A549 treated with AZD9567 at 1 μM for 4 hours (cell line): Measurements from ENCODE around the gene MFAP2. TPM values are rescaled to one million over a fixed set of nuclear protein-coding genes. Genes with fewer than 3 reads are reported as not detected.

Source experiments
- total RNA-seq: library from RNA; stranded (reverse); fragments of 200-300 nt; extraction: Qiagen RNA extraction; gene quantifications from 5 replicates; pipeline ENCODE4 v1.2.3, GENCODE V29; 2022; ENCODE audit not compliant: insufficient read depth

Gene MFAP2, protein sequence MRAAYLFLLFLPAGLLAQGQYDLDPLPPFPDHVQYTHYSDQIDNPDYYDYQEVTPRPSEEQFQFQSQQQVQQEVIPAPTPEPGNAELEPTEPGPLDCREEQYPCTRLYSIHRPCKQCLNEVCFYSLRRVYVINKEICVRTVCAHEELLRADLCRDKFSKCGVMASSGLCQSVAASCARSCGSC
- 0.21 to 2.3 TPM (median 0.62 TPM) in 5 replicates for total RNA-seq

DNA sequence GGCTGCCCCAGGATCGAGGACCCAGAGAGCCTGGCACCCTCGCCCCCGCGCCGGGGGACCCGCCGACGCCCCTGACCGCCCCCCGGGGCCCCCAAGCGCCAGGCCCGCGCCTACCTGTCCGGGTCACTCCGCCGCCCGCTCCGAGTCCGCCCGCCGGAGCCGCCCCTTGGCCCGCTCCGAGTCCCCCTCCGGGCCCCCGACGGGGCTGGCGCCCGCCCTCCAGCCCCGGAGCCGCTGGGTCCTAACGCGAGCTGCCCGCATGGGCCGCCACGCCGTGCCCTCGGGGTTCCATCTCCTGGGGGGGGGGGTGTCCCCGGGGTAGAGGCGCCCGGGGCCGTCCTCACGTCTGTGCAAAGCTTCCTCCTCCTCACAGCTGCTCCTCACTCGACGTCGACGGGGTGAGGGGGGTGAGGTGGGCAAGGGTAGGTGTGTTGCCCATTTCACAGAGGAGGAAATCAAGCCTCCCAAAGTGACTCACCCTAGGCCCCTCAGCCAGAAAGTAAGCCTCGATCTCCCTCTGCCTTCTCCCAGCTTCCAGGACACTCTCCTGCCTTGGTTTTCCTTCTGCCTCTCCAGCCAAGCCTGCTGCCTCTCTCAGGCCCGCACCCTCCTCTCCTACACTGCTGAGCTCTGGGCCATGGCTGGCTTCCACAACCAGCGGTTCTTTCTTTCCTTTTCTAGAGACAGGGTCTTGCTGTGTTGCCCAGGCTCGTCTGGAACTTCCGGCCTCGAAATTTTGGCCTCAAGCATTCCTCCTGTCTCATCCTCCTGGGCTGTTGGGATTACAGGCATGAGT lies at the start of gene MFAP2:
MFAP2 (minus strand) TSS at position 148 of the 796 bp plus-strand sequence. CDS start 2,347 bp downstream, outside the sequence.

GRCh38 chr1:17011439-17012307 lies 31.3 kb upstream of the MFAP2 start, which contains the start of gene ATP13A2:
ATP13A2 (minus strand) TSS chr1:17011928; CDS start chr1:17011738, 190 bp downstream.

Other genes starting within 250 kb of the MFAP2 start
- gene RNU1-4, start 240.1 kb downstream of the MFAP2 start, total RNA-seq: 4.3 TPM in 1 of 5 replicates, not detected in the others
- gene RNU1-2, start 84.6 kb downstream of the MFAP2 start, total RNA-seq: 4.3 TPM in 1 of 5 replicates, not detected in the others
- gene CROCC, start 58.7 kb downstream of the MFAP2 start, total RNA-seq: 2.9 to 10.0 TPM (median 8.4 TPM) in 5 replicates
- 20.3 to 28.7 TPM (median 25.6 TPM) in 5 replicates for gene ATP13A2, start 31.3 kb upstream of the MFAP2 start, total RNA-seq
- 103 to 111 TPM (median 107 TPM) in 5 replicates for gene SDHB, start 73.4 kb upstream of the MFAP2 start, total RNA-seq
- 0.64 to 1.5 TPM (median 1.1 TPM) in 5 replicates for gene PADI2, start 138.8 kb upstream of the MFAP2 start, total RNA-seq
- 0.85 to 1.5 TPM (median 1.1 TPM) in 5 replicates for gene PADI1, start 224.5 kb upstream of the MFAP2 start, total RNA-seq